Activated CD8-positive, alpha-beta T cell treated with anti-CD3 and anti-CD28 coated beads for 36 hours (primary cell): Measurements from ENCODE around the gene PFN4. TPM values are rescaled to one million over a fixed set of nuclear protein-coding genes. Genes with fewer than 3 reads are reported as not detected.

ENCODE experiments used
- ATAC-seq: fragments of 200-7000 bp; cut with Tn5 transposase; one replicate; pipeline ENCODE4 v1.10.0; 2021; ENCODE audit warnings: mild to moderate bottlenecking, moderate library complexity
- CTCF ChIA-PET: fragments of 350-600 bp; sonication (Branson Sonifier 250); formaldehyde crosslinking; loops from one replicate; lab custom pipeline; 2021; ENCODE audit warnings: antibody characterized with exemption; lab: Charles Lee
- POLR2A ChIA-PET: fragments of 350-600 bp; sonication (Branson Sonifier 250); formaldehyde crosslinking; loops from one replicate; lab custom pipeline; 2021; ENCODE audit warnings: antibody characterized with exemption; lab: Charles Lee
- DNase-seq: peaks from one replicate; pipeline ENCODE4 v3.0.0-alpha.2; 2020
- H3K27ac Mint-ChIP-seq: one replicate; pipeline ENCODE4 v1.8.0; 2021; ENCODE audit warnings: mild to moderate bottlenecking, mixed read lengths
- H3K27me3 Mint-ChIP-seq: one replicate; pipeline ENCODE4 v1.8.0; 2021; ENCODE audit warnings: mixed read lengths
- H3K36me3 Mint-ChIP-seq: one replicate; pipeline ENCODE4 v1.8.0; 2021; ENCODE audit warnings: low read depth, mixed read lengths
- H3K4me1 Mint-ChIP-seq: one replicate; pipeline ENCODE4 v1.8.0; 2021; ENCODE audit warnings: low read depth, mixed read lengths
- H3K4me3 Mint-ChIP-seq: one replicate; pipeline ENCODE4 v1.8.0; 2021; ENCODE audit warnings: mild to moderate bottlenecking, moderate library complexity, mixed read lengths
- H3K9me3 Mint-ChIP-seq: one replicate; pipeline ENCODE4 v1.8.0; 2021; ENCODE audit warnings: mixed read lengths
- CTCF ChIP-seq: fragments of 200-600 bp; IDR thresholded peaks from one replicate; pipeline ENCODE4 v1.8.0; 2022; ENCODE audit warnings: antibody characterized with exemption, mild to moderate bottlenecking
- intact Hi-C: fragments of 100-400 bp; cut with micrococcal nuclease; formaldehyde crosslinking; loops from one replicate; pipeline ENCODE4 v1.10.0; 2022
- total RNA-seq, 2 experiments: library from RNA; stranded (reverse); gene quantifications; one replicate each; pipeline ENCODE4 v1.2.3, GENCODE V29; 2021

The PFN4 gene
- total RNA-seq, 2 experiments from 2014 or later: not detected

DNA sequence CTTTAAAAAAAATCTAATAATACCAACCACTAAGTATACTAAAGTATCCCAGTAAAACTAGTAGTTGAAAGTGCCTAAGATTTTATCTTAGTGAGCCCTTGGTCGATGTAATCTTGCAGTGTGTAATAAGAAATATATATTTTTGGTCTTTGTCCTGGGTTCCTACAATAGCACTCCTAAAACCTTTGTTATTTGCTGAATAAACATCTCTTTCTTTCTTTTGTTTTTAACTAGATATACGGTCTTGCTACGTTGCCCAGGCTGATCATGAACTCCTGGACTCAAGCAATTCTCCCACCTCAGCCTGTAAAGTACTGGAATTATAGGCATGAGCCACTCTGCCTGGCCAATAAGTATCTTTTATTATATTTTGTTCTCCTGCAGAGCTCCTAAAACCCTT is 36.1 kb downstream of the PFN4 start:
- ATAC-seq: no peak
- Mint-ChIP-seq H3K27ac (no peak overlapping the region), H3K36me3 (peaks cover 8% of the 10 kb centered on the region), H3K27me3 (no peaks in the 10 kb centered on the region), H3K9me3 (no peaks in the 10 kb centered on the region), H3K4me1 (peaks cover 12% of the 10 kb centered on the region), H3K4me3 (no peak overlapping the region)
- intact Hi-C loops: no loop called here
- no peak for DNase-seq
- CTCF ChIA-PET: no interaction called here
- no peak for TF ChIP-seq CTCF
- POLR2A ChIA-PET: no interaction called here

GRCh38 chr2:24086241-24086640 is 36.9 kb downstream of the PFN4 start:
- no peak for ATAC-seq
- H3K4me1 Mint-ChIP-seq: peaks cover 12% of the 10 kb centered on the region
- H3K36me3 Mint-ChIP-seq: peaks cover 8% of the 10 kb centered on the region

DNA sequence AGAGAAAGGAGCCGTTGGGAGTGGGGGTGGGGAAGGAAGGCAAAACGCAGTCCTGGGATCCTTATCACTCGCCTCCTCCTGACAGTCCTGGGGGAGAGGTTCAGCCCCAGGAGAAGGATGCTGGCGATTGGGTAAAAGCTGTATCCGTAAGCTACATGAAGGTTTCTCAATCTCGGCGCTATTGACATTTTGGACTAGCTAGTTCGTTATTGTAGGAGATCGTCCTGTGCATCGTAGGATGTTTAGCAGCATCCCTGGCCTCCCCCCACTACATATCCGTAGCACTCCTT is 38.0 kb downstream of the PFN4 start:
- Mint-ChIP-seq H3K27me3 (no peaks in the 10 kb centered on the region), H3K4me1 (peaks cover 12% of the 10 kb centered on the region), H3K27ac (no peak overlapping the region), H3K36me3 (peaks cover 8% of the 10 kb centered on the region), H3K9me3 (no peaks in the 10 kb centered on the region), H3K4me3 (peak overlapping the region; percentile 84)
- no peak for TF ChIP-seq CTCF
- CTCF ChIA-PET: interaction anchor here (0.8 to 4.8 kb wide), 29 partner anchors 9 to 460 kb away, joined by 3 to 76 read pairs (median 5); partner anchors contain the start of genes ATAD2B, FAM228B, FKBP1B and PFN4
- intact Hi-C loops: no loop called here
- no peak for DNase-seq
- ATAC-seq: no peak
- POLR2A ChIA-PET: interaction anchor here (1.1 to 3.1 kb wide), 3 partner anchors 12 to 158 kb away, joined by 3 to 20 read pairs (median 3); partner anchors contain the start of gene ATAD2B

More at GRCh38 chr2:24086241-24086640, 36.9 kb downstream of the PFN4 start:
- Mint-ChIP-seq H3K4me3 (no peak overlapping the region), H3K27ac (no peak overlapping the region), H3K27me3 (no peaks in the 10 kb centered on the region), H3K9me3 (no peaks in the 10 kb centered on the region)
- intact Hi-C loops: no loop called here
- ChIA-PET POLR2A (no interaction called here), CTCF (interaction anchor here (4.8 kb wide), 1 partner anchor 261 kb away, joined by 76 read pairs; no protein-coding TSS in a partner anchor)
- TF ChIP-seq CTCF: no peak
- no peak for DNase-seq

GRCh38 chr2:24084386-24085199 is 38.5 kb downstream of the PFN4 start, which contains the start of gene TP53I3:
TSS of gene TP53I3 (minus strand) at chr2:24084834. CDS start at chr2:24084326, 508 bp downstream.
- ATAC-seq: peak; percentile 90
- Mint-ChIP-seq H3K27me3 (no peaks in the 10 kb centered on the region), H3K4me3 (peak within 1 kb of the TSS; percentile 84), H3K27ac (peak within 1 kb of the TSS; percentile 79), H3K9me3 (no peaks in the 10 kb centered on the region), H3K4me1 (peaks cover 12% of the 10 kb centered on the region), H3K36me3 (peaks cover 8% of the 10 kb centered on the region)
- TF ChIP-seq CTCF: peak; percentile 97
- CTCF ChIA-PET: interaction anchor here (0.6 to 4.8 kb wide), 58 partner anchors 8 to 459 kb away, joined by 3 to 76 read pairs (median 5); partner anchors contain the start of genes ATAD2B, FAM228B, FKBP1B and MFSD2B
- DNase-seq: peak; percentile 85
- intact Hi-C loops: loop anchor here (5.0 kb wide), 1 partner anchor 262 kb away; no protein-coding TSS in a partner anchor
- POLR2A ChIA-PET: interaction anchor here (1.1 to 3.1 kb wide), 5 partner anchors 11 to 180 kb away, joined by 3 to 20 read pairs (median 5); partner anchors contain the start of gene ATAD2B
